ENCODE data around the gene FBLN1. TPM values are rescaled to one million over a fixed set of nuclear protein-coding genes. Genes with fewer than 3 reads are reported as not detected.
"Not testable (repeated sequence)": the region's sequence is repeated elsewhere in the genome, so short reads cannot be mapped to it uniquely, and the experiment has no call there.

The FBLN1 gene
- total RNA-seq, 6 experiments from 2014 or later = 199 to 346 (median 326) TPM

- DNase-seq = no peak
- peak overlapping the region; percentile 11; the same call in 1 of the 2 replicates for H3K27ac Mint-ChIP-seq
- H3K36me3 Mint-ChIP-seq (ENCODE audit: low read depth) = peaks cover 25% of the 10 kb centered on the region
- no peaks in the 10 kb centered on the region for H3K9me3 Mint-ChIP-seq
- peaks cover 10% of the 10 kb centered on the region for H3K27me3 Mint-ChIP-seq (ENCODE audit: insufficient read depth)
- no peak for TF ChIP-seq CTCF (IDR thresholded peaks at IDR 0.05)
- H3K4me3 Mint-ChIP-seq = no peak overlapping the region
- peaks cover 54% of the 10 kb centered on the region for H3K4me1 Mint-ChIP-seq (ENCODE audit: low read depth)
Measured at GRCh38 chr22:45603619-45604018, 100.9 kb downstream of the FBLN1 start.

GRCh38 chr22:45608045-45608444 is 105.4 kb downstream of the FBLN1 start:
- not testable (repeated sequence) for DNase-seq; H3K4me3 Mint-ChIP-seq; H3K36me3 Mint-ChIP-seq (ENCODE audit: low read depth); H3K9me3 Mint-ChIP-seq
- Mint-ChIP-seq H3K27ac (peak overlapping the region; percentile 45), H3K27me3 (ENCODE audit: insufficient read depth) (peaks cover 11% of the 10 kb centered on the region), H3K4me1 (ENCODE audit: low read depth) (peaks cover 65% of the 10 kb centered on the region)

GRCh38 chr22:45608763-45609180 is 106.1 kb downstream of the FBLN1 start:
- Mint-ChIP-seq H3K9me3 (no peaks in the 10 kb centered on the region), H3K27ac (peak overlapping the region; percentile 69), H3K4me3 (no peak overlapping the region), H3K4me1 (ENCODE audit: low read depth) (peaks cover 58% of the 10 kb centered on the region), H3K27me3 (ENCODE audit: insufficient read depth) (peaks cover 9% of the 10 kb centered on the region), H3K36me3 (ENCODE audit: low read depth) (peaks cover 4% of the 10 kb centered on the region)
- no peak for TF ChIP-seq CTCF (IDR thresholded peaks at IDR 0.05)
- peak; percentile 85 for DNase-seq

GRCh38 chr22:45612451-45612901 is 109.8 kb downstream of the FBLN1 start:
- no peaks in the 10 kb centered on the region for H3K9me3 Mint-ChIP-seq
- peak overlapping the region; percentile 60 for H3K4me3 Mint-ChIP-seq
- peak; percentile 82 for DNase-seq
- peaks cover 12% of the 10 kb centered on the region for H3K27me3 Mint-ChIP-seq (ENCODE audit: insufficient read depth)
- peak overlapping the region; percentile 92 for H3K27ac Mint-ChIP-seq
- peaks cover 29% of the 10 kb centered on the region for H3K4me1 Mint-ChIP-seq (ENCODE audit: low read depth)
- H3K36me3 Mint-ChIP-seq (ENCODE audit: low read depth) = no peaks in the 10 kb centered on the region; the same call in 1 of the 2 replicates
- TF ChIP-seq CTCF (IDR thresholded peaks at IDR 0.05) = no peak

GRCh38 chr22:45612940-45613339 is 110.3 kb downstream of the FBLN1 start:
- Mint-ChIP-seq H3K27ac (peak overlapping the region; percentile 92), H3K4me3 (peak overlapping the region; percentile 60), H3K4me1 (ENCODE audit: low read depth) (peaks cover 28% of the 10 kb centered on the region), H3K27me3 (ENCODE audit: insufficient read depth) (peaks cover 12% of the 10 kb centered on the region), H3K9me3 (no peaks in the 10 kb centered on the region), H3K36me3 (ENCODE audit: low read depth) (no peaks in the 10 kb centered on the region; the same call in 1 of the 2 replicates)
- DNase-seq = peak; percentile 23
- TF ChIP-seq CTCF (IDR thresholded peaks at IDR 0.05) = no peak

GRCh38 chr22:45615364-45615763 is 112.7 kb downstream of the FBLN1 start:
- DNase-seq = no peak
- TF ChIP-seq CTCF (IDR thresholded peaks at IDR 0.05) = no peak
- H3K27ac Mint-ChIP-seq = no peak overlapping the region
- peaks cover 6% of the 10 kb centered on the region for H3K27me3 Mint-ChIP-seq (ENCODE audit: insufficient read depth)
- peaks cover 23% of the 10 kb centered on the region for H3K4me1 Mint-ChIP-seq (ENCODE audit: low read depth)
- H3K4me3 Mint-ChIP-seq = no peak overlapping the region
- no peaks in the 10 kb centered on the region for H3K9me3 Mint-ChIP-seq
- no peaks in the 10 kb centered on the region; the same call in 1 of the 2 replicates for H3K36me3 Mint-ChIP-seq (ENCODE audit: low read depth)
